OCI-LY1 (cell line): ENCODE data around the gene ACTL10.

Experiments
- EZH2 ChIP-seq: fragments of 200-600 bp; sonication (generic), shearing (Covaris generic); IDR thresholded peaks from 2 replicates; pipeline ENCODE4 v1.8.0; 2017; ENCODE audit warnings: borderline replicate concordance, mixed run types, mild to moderate bottlenecking, antibody characterized with exemption, low read length, moderate library complexity, mixed read lengths
- TF ChIP-seq, protein P1 (sequence below): fragments of 200-600 bp; sonication (generic), shearing (Covaris generic); IDR thresholded peaks from 2 replicates; pipeline ENCODE4 v1.5.1; 2017; ENCODE audit warnings: mild to moderate bottlenecking, antibody characterized with exemption, low read length, moderate library complexity, mixed read lengths

DNA sequence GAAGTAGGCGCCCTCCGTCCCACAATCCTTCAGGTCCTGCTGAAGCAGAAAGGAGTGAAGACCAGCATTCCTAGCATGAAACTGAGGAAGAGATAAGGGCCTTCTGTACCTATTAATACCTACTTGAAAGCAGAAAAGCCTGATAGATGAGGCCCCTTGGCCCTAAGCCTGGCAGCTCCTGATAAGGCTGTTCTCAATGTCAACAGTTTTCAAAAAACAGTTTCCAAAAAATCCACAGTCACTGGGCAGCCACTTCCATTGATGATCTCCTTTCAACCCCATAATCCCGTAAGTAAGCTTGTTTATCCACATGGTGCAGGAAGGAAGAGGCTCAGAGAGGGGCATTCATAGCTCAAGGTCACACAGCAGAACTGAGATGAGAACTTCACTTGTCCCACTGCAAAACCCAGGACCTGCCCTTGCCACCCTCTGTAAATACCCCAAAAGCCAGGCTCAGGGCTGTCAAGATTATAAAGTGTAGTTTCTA is 22.2 kb downstream of the ACTL10 start:
- TF ChIP-seq, protein P1, sequence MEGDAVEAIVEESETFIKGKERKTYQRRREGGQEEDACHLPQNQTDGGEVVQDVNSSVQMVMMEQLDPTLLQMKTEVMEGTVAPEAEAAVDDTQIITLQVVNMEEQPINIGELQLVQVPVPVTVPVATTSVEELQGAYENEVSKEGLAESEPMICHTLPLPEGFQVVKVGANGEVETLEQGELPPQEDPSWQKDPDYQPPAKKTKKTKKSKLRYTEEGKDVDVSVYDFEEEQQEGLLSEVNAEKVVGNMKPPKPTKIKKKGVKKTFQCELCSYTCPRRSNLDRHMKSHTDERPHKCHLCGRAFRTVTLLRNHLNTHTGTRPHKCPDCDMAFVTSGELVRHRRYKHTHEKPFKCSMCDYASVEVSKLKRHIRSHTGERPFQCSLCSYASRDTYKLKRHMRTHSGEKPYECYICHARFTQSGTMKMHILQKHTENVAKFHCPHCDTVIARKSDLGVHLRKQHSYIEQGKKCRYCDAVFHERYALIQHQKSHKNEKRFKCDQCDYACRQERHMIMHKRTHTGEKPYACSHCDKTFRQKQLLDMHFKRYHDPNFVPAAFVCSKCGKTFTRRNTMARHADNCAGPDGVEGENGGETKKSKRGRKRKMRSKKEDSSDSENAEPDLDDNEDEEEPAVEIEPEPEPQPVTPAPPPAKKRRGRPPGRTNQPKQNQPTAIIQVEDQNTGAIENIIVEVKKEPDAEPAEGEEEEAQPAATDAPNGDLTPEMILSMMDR: no peak
- TF ChIP-seq EZH2: no peak
